GM12891 (cell line): ENCODE results near the gene SERAC1.
A peak's percentile ranks its signal among the peaks of the same experiment; 100 is the strongest.
"Not testable (repeated sequence)": the region's sequence is repeated elsewhere in the genome, so short reads cannot be mapped to it uniquely, and the experiment has no call there.

Experiments
- DNase-seq: peaks from one replicate; pipeline ENCODE4 v3.0.0; 2011; ENCODE audit warnings: low spot score; ENCODE audit not compliant: insufficient read length
- FAIRE-seq: peaks from 2 replicates; lab custom pipeline; 2011; peaks lifted over from hg19 to GRCh38; lab: Jason Lieb, UNC
- PAX5 ChIP-seq: IDR thresholded peaks from 2 replicates; pipeline ENCODE4 v1.6.1; 2011; ENCODE audit warnings: low read length, moderate library complexity, mild to moderate bottlenecking; ENCODE audit not compliant: insufficient read depth, severe bottlenecking
- POLR2A ChIP-seq: IDR thresholded peaks from 2 replicates; pipeline ENCODE4 v1.6.1; 2011; ENCODE audit warnings: low read depth, low read length, control low read depth
- POLR2AphosphoS5 ChIP-seq: IDR thresholded peaks from 2 replicates; pipeline ENCODE4 v1.6.1; 2011; ENCODE audit warnings: low read depth, low read length, control low read depth
- POU2F2 ChIP-seq: IDR thresholded peaks from 2 replicates; pipeline ENCODE4 v1.6.1; 2011; ENCODE audit warnings: low read depth, mild to moderate bottlenecking, control low read depth, low read length, moderate library complexity
- SPI1 ChIP-seq: IDR thresholded peaks from 2 replicates; pipeline ENCODE4 v1.6.1; 2011; ENCODE audit warnings: low read depth, low read length, control low read depth
- TAF1 ChIP-seq: IDR thresholded peaks from 2 replicates; pipeline ENCODE4 v1.6.1; 2011; ENCODE audit warnings: low read depth, low read length, control low read depth

The SERAC1 gene

DNA sequence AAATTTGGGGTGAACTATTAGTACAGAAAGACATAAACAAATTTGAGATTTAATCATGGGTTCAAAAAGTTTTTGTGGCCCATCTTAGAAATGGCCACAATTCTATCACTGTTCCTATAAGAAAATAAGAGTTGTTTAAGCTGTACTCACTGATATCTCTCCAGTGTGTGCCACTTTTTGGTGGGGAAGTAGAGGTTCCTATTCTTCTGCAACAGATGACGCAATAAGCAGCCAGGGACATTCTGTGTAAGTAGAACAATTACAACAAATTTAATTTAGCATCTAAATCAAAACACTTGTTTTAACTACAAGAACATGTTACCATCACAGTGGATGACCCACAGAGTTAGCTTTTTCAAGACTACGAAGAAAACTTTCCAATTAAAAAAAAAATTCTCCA lies 9.9 kb downstream of the SERAC1 start:
- TF ChIP-seq POLR2AphosphoS5 (no peak), TAF1 (no peak), SPI1 (no peak), POLR2A (no peak), POU2F2 (no peak), PAX5 (no peak)
- FAIRE-seq (no peak), DNase-seq (no peak)

DNA sequence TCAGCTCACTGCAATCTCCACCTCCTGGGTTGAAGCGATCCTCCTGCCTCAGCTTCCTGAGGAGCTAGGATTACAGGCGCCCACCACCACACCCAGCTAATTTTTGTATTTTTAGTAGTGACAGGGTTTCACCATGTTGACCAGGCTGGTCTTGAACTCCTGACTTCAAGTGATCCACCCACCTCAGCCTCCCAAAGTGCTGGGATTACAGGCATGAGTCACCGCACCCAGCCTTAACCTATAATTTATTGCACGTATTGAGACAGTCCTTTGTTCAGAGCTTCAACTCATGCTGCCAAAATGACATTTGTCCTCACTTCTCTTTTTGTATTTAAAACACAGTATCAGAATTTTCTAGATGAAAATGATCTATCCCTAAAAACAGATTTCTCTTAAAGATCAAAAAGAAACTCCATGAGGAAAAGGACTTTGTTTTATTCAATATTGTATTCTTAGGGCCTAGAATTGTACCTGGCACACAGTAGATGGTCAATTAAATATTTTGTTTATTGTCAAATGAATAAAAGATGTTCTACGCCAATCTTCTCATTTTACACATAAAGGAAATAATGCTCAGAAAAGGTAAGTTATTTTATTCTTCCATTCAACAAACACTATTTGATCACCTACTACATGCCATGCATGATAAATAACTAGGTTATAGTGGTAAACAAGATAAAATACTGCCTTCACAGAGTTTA lies 10.8 kb downstream of the SERAC1 start:
- FAIRE-seq = no peak
- TF ChIP-seq TAF1 = no peak
- no peak for TF ChIP-seq POLR2AphosphoS5
- TF ChIP-seq POLR2A = no peak
- TF ChIP-seq SPI1 = no peak
- TF ChIP-seq PAX5 = no peak
- no peak for TF ChIP-seq POU2F2
- DNase-seq = no peak

DNA sequence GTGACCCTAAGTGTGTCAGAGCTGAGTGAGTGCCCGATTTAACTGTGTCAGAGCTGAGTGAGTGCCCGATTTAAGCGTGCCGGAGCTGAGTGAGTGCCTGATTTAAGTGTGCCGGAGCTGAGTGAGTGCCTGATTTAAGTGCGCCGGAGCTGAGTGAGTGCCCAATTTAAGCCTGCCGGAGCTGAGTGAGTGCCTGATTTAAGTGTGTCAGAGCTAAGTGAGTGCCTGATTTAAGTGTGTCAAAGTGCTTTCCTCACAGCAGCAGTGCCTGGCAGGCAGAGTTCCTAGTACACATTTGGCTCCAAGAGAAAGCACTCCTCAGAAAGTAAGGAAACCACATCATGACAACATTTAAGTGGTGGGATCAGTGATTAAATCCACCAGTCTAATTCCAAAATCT lies 13.2 kb downstream of the SERAC1 start:
- no peak for TF ChIP-seq POLR2A
- FAIRE-seq = no peak
- no peak for DNase-seq

DNA sequence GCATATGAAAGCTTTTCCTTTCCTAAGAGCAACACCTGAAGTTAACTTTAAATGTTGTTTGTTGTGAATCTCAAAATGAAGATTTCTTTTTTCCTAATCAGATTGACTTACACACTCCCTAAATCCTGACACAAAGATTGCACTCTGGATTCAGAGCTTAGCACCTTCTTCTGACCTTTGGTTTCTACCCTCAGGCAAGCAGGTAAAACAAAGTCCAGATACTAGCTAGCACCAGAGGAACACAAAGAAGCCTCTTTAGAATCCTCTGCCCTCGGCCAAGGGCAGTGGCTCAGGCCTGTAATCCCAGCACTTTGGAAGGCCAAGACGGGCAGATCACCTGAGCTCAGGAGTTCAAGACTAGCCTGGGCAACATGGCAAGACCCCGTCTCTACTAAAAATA lies 14.5 kb downstream of the SERAC1 start:
- DNase-seq (no peak), FAIRE-seq (no peak)
- TF ChIP-seq POU2F2 (no peak), POLR2A (no peak), POLR2AphosphoS5 (no peak), PAX5 (no peak), TAF1 (no peak), SPI1 (no peak)

DNA sequence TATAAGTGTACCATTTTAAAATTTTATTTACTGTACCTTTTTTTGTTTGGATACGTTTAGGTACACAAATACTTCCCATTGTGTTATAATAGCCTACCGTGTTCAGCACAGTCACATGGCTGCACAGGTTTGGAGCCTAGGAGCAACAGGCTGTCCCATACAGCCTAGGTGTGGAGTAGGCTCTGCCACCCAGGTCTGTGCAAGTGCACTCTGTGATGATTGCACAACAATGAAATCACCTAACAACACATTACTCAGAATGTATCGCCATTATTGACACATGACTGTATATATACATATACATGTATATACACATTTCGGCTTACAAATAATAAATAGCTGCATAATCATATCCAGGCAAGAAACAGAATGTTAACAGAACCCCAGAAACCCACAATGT lies 15.4 kb downstream of the SERAC1 start:
- TF ChIP-seq PAX5 = no peak
- no peak for TF ChIP-seq POU2F2
- no peak for TF ChIP-seq POLR2AphosphoS5
- no peak for TF ChIP-seq POLR2A
- no peak for TF ChIP-seq SPI1
- TF ChIP-seq TAF1 = no peak
- DNase-seq (no peak), FAIRE-seq (no peak)

DNA sequence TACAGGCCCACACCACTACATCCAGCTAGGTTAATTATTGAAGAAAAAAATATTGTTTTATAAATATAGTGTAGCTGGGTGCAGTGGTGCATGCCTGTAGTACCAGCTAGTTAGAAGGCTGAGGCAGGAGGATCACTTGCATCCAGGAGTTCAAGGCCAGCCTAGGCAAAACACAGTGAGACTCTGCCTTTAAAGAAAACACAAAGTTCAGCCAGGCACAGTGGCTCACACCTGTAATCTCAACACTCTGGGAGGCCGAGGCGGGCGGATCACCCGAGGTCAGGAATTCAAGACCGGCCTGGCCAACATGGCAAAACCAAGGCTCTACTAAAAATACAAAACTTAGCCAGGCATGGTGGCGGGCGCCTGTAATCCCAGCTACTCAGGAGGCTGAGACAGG lies 16.0 kb downstream of the SERAC1 start:
- not testable (repeated sequence) for DNase-seq, FAIRE-seq

DNA sequence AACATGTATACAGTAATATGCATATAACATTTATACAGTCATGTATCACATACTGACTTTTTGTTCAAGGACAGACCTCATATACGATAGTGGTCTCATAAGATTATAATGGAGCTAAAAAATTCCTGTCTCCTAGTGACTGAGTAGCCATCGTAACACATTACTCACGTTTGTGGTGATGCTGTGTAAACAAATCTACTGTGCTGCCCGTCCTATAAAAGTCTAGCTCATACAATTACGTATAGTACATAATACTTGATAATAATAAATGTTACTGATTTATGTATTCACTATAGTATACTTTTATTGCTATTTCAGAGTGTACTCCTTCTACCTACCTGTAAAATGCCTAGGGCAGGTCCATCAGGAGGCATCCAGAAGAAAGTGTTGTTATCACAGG lies 17.4 kb downstream of the SERAC1 start:
- no peak for FAIRE-seq
- TF ChIP-seq POLR2AphosphoS5 = no peak
- TF ChIP-seq POLR2A = no peak
- no peak for TF ChIP-seq PAX5
- TF ChIP-seq POU2F2 = no peak
- TF ChIP-seq SPI1 = no peak
- no peak for TF ChIP-seq TAF1

DNA sequence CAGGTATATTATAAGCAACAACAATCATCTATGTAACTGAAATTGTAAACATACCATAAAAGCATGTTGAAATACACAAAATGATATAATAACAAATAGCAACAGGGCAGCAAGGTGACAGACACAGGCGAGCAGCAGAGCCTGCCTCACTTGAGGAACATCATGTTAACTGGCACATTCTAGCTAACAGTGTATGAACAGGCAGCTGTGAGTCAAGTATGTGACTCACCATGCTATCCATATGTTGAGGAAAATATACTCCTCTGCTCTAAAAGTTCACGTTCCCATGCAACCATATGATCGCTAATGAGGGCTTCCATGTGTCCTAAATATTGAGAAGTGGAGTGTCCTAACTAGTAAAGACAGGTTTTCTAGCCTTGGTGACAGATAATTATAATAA lies 18.4 kb downstream of the SERAC1 start:
- DNase-seq (no peak), FAIRE-seq (peak; percentile 55)
- TF ChIP-seq POLR2AphosphoS5 = no peak

More for the DNA sequence above, 17.4 kb downstream of the SERAC1 start:
- DNase-seq = no peak

DNA sequence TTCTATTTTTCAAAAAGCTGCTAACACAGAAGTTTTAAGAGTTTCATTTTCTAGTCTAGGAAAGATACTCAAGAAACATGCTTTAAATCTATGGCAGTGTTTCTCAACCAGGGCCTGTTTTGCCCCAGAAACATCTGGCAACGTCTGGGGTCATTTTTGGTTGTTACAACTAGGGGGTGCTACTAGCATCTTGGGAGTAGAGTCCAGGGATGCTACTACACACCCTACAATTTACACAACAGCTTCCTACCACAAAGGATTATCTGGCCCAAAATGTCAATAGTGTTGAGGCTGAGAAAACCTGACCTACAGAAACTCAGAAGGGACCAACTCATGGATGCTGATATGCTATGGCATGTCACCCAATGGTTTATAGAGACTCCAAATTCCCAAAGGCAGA lies 24.4 kb downstream of the SERAC1 start:
- DNase-seq = no peak
- TF ChIP-seq PAX5 = no peak
- TF ChIP-seq POLR2AphosphoS5 = no peak
- no peak for TF ChIP-seq POLR2A
- TF ChIP-seq POU2F2 = no peak
- TF ChIP-seq TAF1 = no peak
- no peak for FAIRE-seq

DNA sequence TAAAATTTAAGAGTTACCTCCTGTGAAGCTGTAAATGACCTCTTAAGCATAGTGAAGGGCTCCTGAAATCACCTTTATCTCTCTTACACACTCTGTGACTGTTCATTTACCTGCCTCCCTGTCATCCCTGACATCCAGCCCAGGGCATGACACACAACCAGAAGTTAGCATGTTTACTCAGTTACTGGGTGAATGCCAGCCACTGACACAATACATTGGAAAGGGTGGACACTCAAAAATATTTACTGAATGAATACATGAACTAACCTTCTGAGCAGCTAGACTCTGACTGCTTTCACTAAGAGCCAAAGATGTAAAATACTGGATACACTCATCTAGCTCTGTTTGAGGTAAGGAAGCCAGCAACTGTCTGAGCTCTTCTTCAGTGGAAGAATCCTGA lies 25.3 kb downstream of the SERAC1 start:
- DNase-seq = no peak
- TF ChIP-seq TAF1 (no peak), POU2F2 (no peak), POLR2AphosphoS5 (no peak), PAX5 (no peak), POLR2A (no peak), SPI1 (no peak)
- FAIRE-seq = no peak
